GM21825 (cell line): ENCODE measurements around the gene SFTPA2.
"Not testable (repeated sequence)": the region's sequence is repeated elsewhere in the genome, so short reads cannot be mapped to it uniquely, and the experiment has no call there.

ENCODE experiments used
- ATAC-seq: cut with Tn5 transposase; IDR thresholded peaks from one replicate; pipeline ENCODE4 v1.9.1; 2021; ENCODE audit warnings: mild to moderate bottlenecking, moderate library complexity; ENCODE audit not compliant: unreplicated experiment

Gene SFTPA2

GRCh38 chr10:79561257-79561656 lies 1.1 kb upstream of the SFTPA2 start:
- no peak for ATAC-seq

- ATAC-seq: no peak
Measured at GRCh38 chr10:79559726-79560125, 481 bp downstream of the SFTPA2 start.

GRCh38 chr10:79556961-79557360 lies 3.2 kb downstream of the SFTPA2 start:
- not testable (repeated sequence) for ATAC-seq

GRCh38 chr10:79555354-79556309 lies 4.6 kb downstream of the SFTPA2 start:
- ATAC-seq: no peak

- no peak for ATAC-seq
Measured at GRCh38 chr10:79552143-79552542, 8.1 kb downstream of the SFTPA2 start.

- no peak for ATAC-seq
Measured at GRCh38 chr10:79547973-79548372, 12.2 kb downstream of the SFTPA2 start.

- not testable (repeated sequence) for ATAC-seq
Measured at GRCh38 chr10:79547128-79547527, 13.1 kb downstream of the SFTPA2 start.

- not testable (repeated sequence) for ATAC-seq
Measured at GRCh38 chr10:79544926-79545659, 15.1 kb downstream of the SFTPA2 start.

- ATAC-seq: not testable (repeated sequence)
Measured at GRCh38 chr10:79544408-79544807, 15.8 kb downstream of the SFTPA2 start.

GRCh38 chr10:79542626-79543025 lies 17.6 kb downstream of the SFTPA2 start:
- ATAC-seq: no peak

- ATAC-seq: peak; percentile 86
Measured at GRCh38 chr10:79540930-79541329, 19.3 kb downstream of the SFTPA2 start.

- not testable (repeated sequence) for ATAC-seq
Measured at GRCh38 chr10:79538311-79538710, 21.9 kb downstream of the SFTPA2 start.

- not testable (repeated sequence) for ATAC-seq
Measured at GRCh38 chr10:79533903-79534175, 26.4 kb downstream of the SFTPA2 start.

- not testable (repeated sequence) for ATAC-seq
Measured at GRCh38 chr10:79533142-79533902, 26.9 kb downstream of the SFTPA2 start.

- ATAC-seq: not testable (repeated sequence)
Measured at GRCh38 chr10:79528261-79528660, 31.9 kb downstream of the SFTPA2 start.

- peak; percentile 86 for ATAC-seq
Measured at GRCh38 chr10:79525049-79525710, 35.0 kb downstream of the SFTPA2 start.

- not testable (repeated sequence) for ATAC-seq
Measured at GRCh38 chr10:79523157-79523853, 36.9 kb downstream of the SFTPA2 start.

GRCh38 chr10:79522464-79522863 lies 37.7 kb downstream of the SFTPA2 start:
- ATAC-seq: not testable (repeated sequence)

- ATAC-seq: not testable (repeated sequence)
Measured at GRCh38 chr10:79521751-79522150, 38.5 kb downstream of the SFTPA2 start.

- ATAC-seq: not testable (repeated sequence)
Measured at GRCh38 chr10:79517567-79517966, 42.6 kb downstream of the SFTPA2 start.
